H9 (cell line): ENCODE measurements around the gene TMEM81. TPM values are rescaled to one million over a fixed set of nuclear protein-coding genes. Genes with fewer than 3 reads are reported as not detected.

ENCODE experiments used
- DNase-seq: peaks from one replicate; pipeline ENCODE4 v3.0.0-alpha.2; 2017
- H2AFZ ChIP-seq: one replicate; pipeline ENCODE4 v1.6.1; 2013; ENCODE audit warnings: mild to moderate bottlenecking, low read length, control low read depth, moderate library complexity
- H2AK5ac ChIP-seq: 2 replicates; pipeline ENCODE4 v1.6.1; 2013; ENCODE audit warnings: low read length, control low read depth, mixed read lengths; ENCODE audit not compliant: insufficient read length
- H2BK120ac ChIP-seq: one replicate; pipeline ENCODE4 v1.6.1; 2013; ENCODE audit warnings: low read depth, mild to moderate bottlenecking, low read length, control low read depth, inconsistent platforms; ENCODE audit not compliant: poor library complexity, severe bottlenecking
- H2BK12ac ChIP-seq: 2 replicates; pipeline ENCODE4 v1.6.1; 2013; ENCODE audit warnings: low read length, control low read depth, mixed read lengths, low read depth; ENCODE audit not compliant: insufficient read length
- H2BK15ac ChIP-seq: 2 replicates; pipeline ENCODE4 v1.6.1; 2013; ENCODE audit warnings: low read depth, low read length, control low read depth
- H2BK20ac ChIP-seq: one replicate; pipeline ENCODE4 v1.6.1; 2013; ENCODE audit warnings: low read depth, mild to moderate bottlenecking, low read length, control low read depth, inconsistent platforms; ENCODE audit not compliant: poor library complexity, severe bottlenecking
- H2BK5ac ChIP-seq: 2 replicates; pipeline ENCODE4 v1.6.1; 2013; ENCODE audit warnings: low read length, control low read depth, mixed read lengths; ENCODE audit not compliant: insufficient read length
- H3K14ac ChIP-seq: 2 replicates; pipeline ENCODE4 v1.6.1; 2013; ENCODE audit warnings: low read length, control low read depth; ENCODE audit not compliant: insufficient read depth
- H3K18ac ChIP-seq: 2 replicates; pipeline ENCODE4 v1.6.1; 2013; ENCODE audit warnings: low read depth, mild to moderate bottlenecking, mixed read lengths, low read length, control low read depth; ENCODE audit not compliant: insufficient read length
- H3K23ac ChIP-seq: 2 replicates; pipeline ENCODE4 v1.6.1; 2013; ENCODE audit warnings: low read length, control low read depth, mixed read lengths, low read depth; ENCODE audit not compliant: insufficient read length
- H3K23me2 ChIP-seq: 2 replicates; pipeline ENCODE4 v1.6.1; 2013; ENCODE audit warnings: low read depth, mild to moderate bottlenecking, mixed read lengths, low read length, control low read depth; ENCODE audit not compliant: insufficient read length, poor library complexity, severe bottlenecking
- H3K27ac ChIP-seq: 2 replicates; pipeline ENCODE4 v1.5.1; 2013; ENCODE audit warnings: low read length, control low read depth, mixed read lengths, low read depth; ENCODE audit not compliant: insufficient read length
- H3K27me3 ChIP-seq: 2 replicates; pipeline ENCODE4 v1.6.1; 2013; ENCODE audit warnings: low read length, control low read depth, inconsistent platforms; ENCODE audit not compliant: insufficient read depth
- H3K4ac ChIP-seq: 2 replicates; pipeline ENCODE4 v1.6.1; 2013; ENCODE audit warnings: low read depth, mild to moderate bottlenecking, control low read depth, inconsistent platforms, low read length, moderate library complexity
- H3K4me1 ChIP-seq: 2 replicates; pipeline ENCODE4 v1.6.1; 2013; ENCODE audit warnings: low read length, control low read depth, inconsistent platforms; ENCODE audit not compliant: insufficient read depth
- H3K4me2 ChIP-seq: 2 replicates; pipeline ENCODE4 v1.6.1; 2013; ENCODE audit warnings: low read length, control low read depth, mixed read lengths; ENCODE audit not compliant: insufficient read length, insufficient read depth
- H3K56ac ChIP-seq: 2 replicates; pipeline ENCODE4 v1.6.1; 2013; ENCODE audit warnings: low read depth, mild to moderate bottlenecking, mixed read lengths, low read length, control low read depth; ENCODE audit not compliant: insufficient read length
- H3K79me1 ChIP-seq: 2 replicates; pipeline ENCODE4 v1.6.1; 2013; ENCODE audit warnings: low read depth, mild to moderate bottlenecking, moderate library complexity, low read length, control low read depth, inconsistent platforms; ENCODE audit not compliant: insufficient read depth, poor library complexity, severe bottlenecking
- H3K79me2 ChIP-seq: 2 replicates; pipeline ENCODE4 v1.6.1; 2013; ENCODE audit warnings: low read length, control low read depth, inconsistent platforms; ENCODE audit not compliant: insufficient read depth
- H3K9ac ChIP-seq: 2 replicates; pipeline ENCODE4 v1.6.1; 2013; ENCODE audit warnings: low read length, control low read depth, mixed read lengths; ENCODE audit not compliant: insufficient read length; ENCODE audit errors: extremely low read depth
- H3K9me3 ChIP-seq: one replicate; pipeline ENCODE4 v1.6.1; 2013; ENCODE audit warnings: low read depth, low read length, inconsistent platforms; ENCODE audit not compliant: control insufficient read depth
- H3T11ph ChIP-seq: one replicate; pipeline ENCODE4 v1.6.1; 2013; ENCODE audit warnings: mild to moderate bottlenecking, low read length, control low read depth, inconsistent platforms
- H4K20me1 ChIP-seq: one replicate; pipeline ENCODE4 v1.6.1; 2013; ENCODE audit not compliant: control insufficient read depth, insufficient read length, insufficient read depth
- H4K5ac ChIP-seq: 2 replicates; pipeline ENCODE4 v1.6.1; 2013; ENCODE audit warnings: low read depth, mild to moderate bottlenecking, mixed read lengths, low read length, control low read depth; ENCODE audit not compliant: insufficient read length
- H4K8ac ChIP-seq: replicated peaks from 2 replicates; pipeline ENCODE4 v1.6.1; 2013; ENCODE audit warnings: low read length, control low read depth, mixed read lengths, low read depth; ENCODE audit not compliant: insufficient read length
- H4K91ac ChIP-seq: 2 replicates; pipeline ENCODE4 v1.6.1; 2013; ENCODE audit warnings: low read depth, mild to moderate bottlenecking, moderate library complexity, mixed read lengths, low read length, control low read depth; ENCODE audit not compliant: insufficient read length
- H3K27ac Mint-ChIP-seq, 3 experiments: 2 replicates in 2 of 3; 3 replicates in 1 of 3; pipeline ENCODE4 v1.8.0; 2020 to 2021; ENCODE audit warnings: mixed read lengths in 3 of 3, mild to moderate bottlenecking in 1 of 3, moderate library complexity in 1 of 3
- H3K27me3 Mint-ChIP-seq: 2 replicates; pipeline ENCODE4 v1.8.0; 2021; ENCODE audit warnings: low read depth, mild to moderate bottlenecking, moderate library complexity, mixed read lengths
- H3K36me3 Mint-ChIP-seq, 3 experiments: 2 replicates in 2 of 3; 3 replicates in 1 of 3; pipeline ENCODE4 v1.8.0; 2020 to 2021; ENCODE audit warnings: low read depth in 3 of 3, mixed read lengths in 3 of 3; ENCODE audit not compliant: insufficient read depth in 1 of 3
- H3K4me1 Mint-ChIP-seq, 2 experiments: 2 replicates each; pipeline ENCODE4 v1.8.0; 2020; ENCODE audit warnings: mixed read lengths in 2 of 2
- H3K4me3 Mint-ChIP-seq, 2 experiments: 2 replicates in 1 of 2; 3 replicates in 1 of 2; pipeline ENCODE4 v1.8.0; 2020 to 2021; ENCODE audit warnings: mild to moderate bottlenecking in 2 of 2, mixed read lengths in 2 of 2, moderate library complexity in 1 of 2
- H3K9me3 Mint-ChIP-seq, 2 experiments: 2 replicates in 1 of 2; 3 replicates in 1 of 2; pipeline ENCODE4 v1.8.0; 2020; ENCODE audit warnings: mild to moderate bottlenecking in 2 of 2, mixed read lengths in 2 of 2, moderate library complexity in 1 of 2
- WGBS: extraction: QIAGEN DNeasy Blood & Tissue Kit; methylation state at CpG from one replicate; pipeline ENCODE4 v1.1.7; 2013; ENCODE audit warnings: missing lambda C conversion rate, low lambda C conversion rate, mixed read lengths; ENCODE audit not compliant: insufficient read length; ENCODE audit errors: extremely low coverage; 5-methylcytosine and 5-hydroxymethylcytosine counted together
- total RNA-seq: library from RNA; stranded (reverse); gene quantifications from 2 replicates; pipeline ENCODE4 v1.2.1, GENCODE V29; 2021
- TF ChIP-seq, protein P1 (sequence below): fragments of 200-600 bp; sonication (generic); conservative IDR thresholded peaks from 3 replicates; pipeline ENCODE4 v1.8.0; 2021; ENCODE audit warnings: antibody characterized with exemption, mild to moderate bottlenecking

Gene TMEM81
- total RNA-seq, 1 experiment from 2014 or later, result 3.0 TPM

DNA sequence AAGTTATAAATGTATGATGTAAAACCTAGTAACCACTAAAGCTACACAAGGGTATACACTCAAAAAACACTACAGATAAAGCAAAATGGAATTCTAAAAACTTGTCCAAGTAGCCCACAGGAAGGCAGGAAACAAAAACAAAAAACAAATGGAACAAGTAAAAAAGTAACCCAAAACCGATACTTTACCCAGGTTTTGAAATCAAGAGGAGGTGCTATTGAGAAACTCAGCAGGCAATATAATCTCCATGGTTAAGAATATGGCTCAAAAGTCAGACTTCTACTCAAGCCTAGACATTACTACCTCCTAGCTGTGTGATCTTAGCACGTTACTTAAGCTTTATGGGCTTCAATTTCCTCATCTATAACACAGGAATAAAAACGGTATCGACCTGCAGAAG lies 24.2 kb upstream of the TMEM81 start:
- no peaks in the 10 kb centered on the region for H3K27me3 Mint-ChIP-seq
- no peaks in the 10 kb centered on the region for H3K4me1 Mint-ChIP-seq
- H2BK20ac ChIP-seq, result no peak overlapping the region
- no peaks in the 10 kb centered on the region for H3K9me3 ChIP-seq
- no peak for DNase-seq
- no peak overlapping the region for H3K27ac Mint-ChIP-seq
- no peak overlapping the region for H3K14ac ChIP-seq
- no peak overlapping the region for H2BK120ac ChIP-seq
- H2BK12ac ChIP-seq, result no peak overlapping the region
- no peak overlapping the region for H2BK15ac ChIP-seq
- H4K8ac ChIP-seq, result no peak overlapping the region
- H2BK5ac ChIP-seq, result no peak overlapping the region
- no peak overlapping the region for H4K5ac ChIP-seq
- no CpG with 5 or more reads among the region's 4 CpGs for WGBS
- TF ChIP-seq, protein P1, sequence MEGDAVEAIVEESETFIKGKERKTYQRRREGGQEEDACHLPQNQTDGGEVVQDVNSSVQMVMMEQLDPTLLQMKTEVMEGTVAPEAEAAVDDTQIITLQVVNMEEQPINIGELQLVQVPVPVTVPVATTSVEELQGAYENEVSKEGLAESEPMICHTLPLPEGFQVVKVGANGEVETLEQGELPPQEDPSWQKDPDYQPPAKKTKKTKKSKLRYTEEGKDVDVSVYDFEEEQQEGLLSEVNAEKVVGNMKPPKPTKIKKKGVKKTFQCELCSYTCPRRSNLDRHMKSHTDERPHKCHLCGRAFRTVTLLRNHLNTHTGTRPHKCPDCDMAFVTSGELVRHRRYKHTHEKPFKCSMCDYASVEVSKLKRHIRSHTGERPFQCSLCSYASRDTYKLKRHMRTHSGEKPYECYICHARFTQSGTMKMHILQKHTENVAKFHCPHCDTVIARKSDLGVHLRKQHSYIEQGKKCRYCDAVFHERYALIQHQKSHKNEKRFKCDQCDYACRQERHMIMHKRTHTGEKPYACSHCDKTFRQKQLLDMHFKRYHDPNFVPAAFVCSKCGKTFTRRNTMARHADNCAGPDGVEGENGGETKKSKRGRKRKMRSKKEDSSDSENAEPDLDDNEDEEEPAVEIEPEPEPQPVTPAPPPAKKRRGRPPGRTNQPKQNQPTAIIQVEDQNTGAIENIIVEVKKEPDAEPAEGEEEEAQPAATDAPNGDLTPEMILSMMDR, result no peak
- no peaks in the 10 kb centered on the region for H3K79me2 ChIP-seq
- H3K79me1 ChIP-seq, result peaks cover 7% of the 10 kb centered on the region
- peaks cover 23 to 50% (median 46%) of the 10 kb centered on the region in 3 experiments; a peak in 6 of 7 replicates for H3K36me3 Mint-ChIP-seq
- H3K56ac ChIP-seq, result no peak overlapping the region
- H3K4me3 Mint-ChIP-seq, result no peak overlapping the region
- H2AK5ac ChIP-seq, result no peak overlapping the region
- no peak overlapping the region for H3K4ac ChIP-seq
- no peaks in the 10 kb centered on the region for H3K4me1 ChIP-seq
- H3K23ac ChIP-seq, result no peak overlapping the region
- H2AFZ ChIP-seq, result no peak overlapping the region
- H4K20me1 ChIP-seq, result no peaks in the 10 kb centered on the region
- no peak overlapping the region for H3K9ac ChIP-seq
- H3K27me3 ChIP-seq, result no peaks in the 10 kb centered on the region
- H3K9me3 Mint-ChIP-seq, result no peaks in the 10 kb centered on the region
- H3K4me2 ChIP-seq, result no peak overlapping the region
- no peak overlapping the region for H3T11ph ChIP-seq
- H3K18ac ChIP-seq, result no peak overlapping the region
- no peak overlapping the region for H3K27ac ChIP-seq
- H3K23me2 ChIP-seq, result no peaks in the 10 kb centered on the region
- H4K91ac ChIP-seq, result no peak overlapping the region
